ENCODE results near the gene UBL4B. TPM values are rescaled to one million over a fixed set of nuclear protein-coding genes. Genes with fewer than 3 reads are reported as not detected.

The UBL4B gene
- total RNA-seq, 2 experiments from 2014 or later = not detected

- BruUV-seq (replicated peaks) = no TSS peak
- no peak for DNase-seq (ENCODE audit: low spot score)
- POLR2A ChIA-PET = no interaction called here
Measured at GRCh38 chr1:110069404-110070281, 42.6 kb upstream of the UBL4B start.

GRCh38 chr1:110070282-110070669 is 42.0 kb upstream of the UBL4B start:
- H3K4me2 ChIP-seq (ENCODE audit: low read length) = no peak overlapping the region
- TF ChIP-seq CTCF (conservative IDR thresholded peaks at IDR 0.05; ENCODE audit: low read length) (no peak), EZH2phosphoT487 (IDR thresholded peaks at IDR 0.05; ENCODE audit: borderline replicate concordance, low read depth, low read length) (no peak)
- no peak overlapping the region for H2AFZ ChIP-seq (ENCODE audit: low read length)
- BruUV-seq (replicated peaks) = no TSS peak
- no peaks in the 10 kb centered on the region for H4K20me1 ChIP-seq (ENCODE audit: insufficient read depth, low read length)
- H3K9me3 ChIP-seq (ENCODE audit: low read length) = no peaks in the 10 kb centered on the region
- POLR2A ChIA-PET = no interaction called here
- CTCF ChIA-PET (ENCODE audit: unreplicated experiment) = no interaction called here
- no peaks in the 10 kb centered on the region for H3K36me3 ChIP-seq (ENCODE audit: insufficient read depth, low read length)
- H3K4me1 ChIP-seq (ENCODE audit: insufficient read depth, low read length, poor library complexity, severe bottlenecking) = no peaks in the 10 kb centered on the region
- H3K4me3 ChIP-seq (ENCODE audit: low read depth, low read length, poor library complexity, severe bottlenecking) = no peak overlapping the region
- DNase-seq (ENCODE audit: low spot score) = no peak
- H3K9me2 ChIP-seq (ENCODE audit: insufficient read depth, low read length) = no peaks in the 10 kb centered on the region
- no peak overlapping the region for H3K27ac ChIP-seq (ENCODE audit: low read depth, low read length, poor library complexity, severe bottlenecking)
- intact Hi-C loops (cut with micrococcal nuclease; ENCODE audit: unreplicated experiment) = no loop called here
- no peaks in the 10 kb centered on the region for H3K79me2 ChIP-seq (ENCODE audit: insufficient read depth, low read depth, low read length)

More at GRCh38 chr1:110069404-110070281, 42.6 kb upstream of the UBL4B start:
- Histone ChIP-seq H4K20me1 (ENCODE audit: insufficient read depth, low read length) (no peaks in the 10 kb centered on the region), H2AFZ (ENCODE audit: low read length) (no peak overlapping the region), H3K9me3 (ENCODE audit: low read length) (no peaks in the 10 kb centered on the region), H3K4me1 (ENCODE audit: insufficient read depth, low read length, poor library complexity, severe bottlenecking) (no peaks in the 10 kb centered on the region), H3K36me3 (ENCODE audit: insufficient read depth, low read length) (no peaks in the 10 kb centered on the region), H3K4me3 (ENCODE audit: low read depth, low read length, poor library complexity, severe bottlenecking) (no peak overlapping the region), H3K79me2 (ENCODE audit: insufficient read depth, low read depth, low read length) (no peaks in the 10 kb centered on the region), H3K27ac (ENCODE audit: low read depth, low read length, poor library complexity, severe bottlenecking) (no peak overlapping the region), H3K4me2 (ENCODE audit: low read length) (no peak overlapping the region), H3K9me2 (ENCODE audit: insufficient read depth, low read length) (no peaks in the 10 kb centered on the region)
- no peak for TF ChIP-seq CTCF (conservative IDR thresholded peaks at IDR 0.05; ENCODE audit: low read length)
- no peak for TF ChIP-seq EZH2phosphoT487 (IDR thresholded peaks at IDR 0.05; ENCODE audit: borderline replicate concordance, low read depth, low read length)
- CTCF ChIA-PET (ENCODE audit: unreplicated experiment) = no interaction called here
- intact Hi-C loops (cut with micrococcal nuclease; ENCODE audit: unreplicated experiment) = no loop called here

GRCh38 chr1:110070671-110071242 is 41.5 kb upstream of the UBL4B start, which contains the start of gene ALX3:
Gene ALX3 (minus strand): TSS chr1:110070672. CDS start chr1:110070612, 60 bp downstream.
- TF ChIP-seq CTCF (conservative IDR thresholded peaks at IDR 0.05; ENCODE audit: low read length) (no peak), EZH2phosphoT487 (IDR thresholded peaks at IDR 0.05; ENCODE audit: borderline replicate concordance, low read depth, low read length) (no peak)
- no peak within 1 kb of the TSS for H3K4me3 ChIP-seq (ENCODE audit: low read depth, low read length, poor library complexity, severe bottlenecking)
- H3K36me3 ChIP-seq (ENCODE audit: insufficient read depth, low read length) = no peaks in the 10 kb centered on the region
- POLR2A ChIA-PET = no interaction called here
- H3K79me2 ChIP-seq (ENCODE audit: insufficient read depth, low read depth, low read length) = no peaks in the 10 kb centered on the region
- H4K20me1 ChIP-seq (ENCODE audit: insufficient read depth, low read length) = no peaks in the 10 kb centered on the region
- H3K4me2 ChIP-seq (ENCODE audit: low read length) = no peak within 1 kb of the TSS
- intact Hi-C loops (cut with micrococcal nuclease; ENCODE audit: unreplicated experiment) = no loop called here
- no peak within 1 kb of the TSS for H3K27ac ChIP-seq (ENCODE audit: low read depth, low read length, poor library complexity, severe bottlenecking)
- DNase-seq (ENCODE audit: low spot score) = no peak
- CTCF ChIA-PET (ENCODE audit: unreplicated experiment) = interaction anchor here (0.9 kb wide), 1 partner anchor 17 kb away, joined by 3 read pairs; no protein-coding TSS in a partner anchor
- BruUV-seq (replicated peaks) = no TSS peak
- no peaks in the 10 kb centered on the region for H3K9me3 ChIP-seq (ENCODE audit: low read length)
- no peak within 1 kb of the TSS for H2AFZ ChIP-seq (ENCODE audit: low read length)
- H3K4me1 ChIP-seq (ENCODE audit: insufficient read depth, low read length, poor library complexity, severe bottlenecking) = no peaks in the 10 kb centered on the region
- H3K9me2 ChIP-seq (ENCODE audit: insufficient read depth, low read length) = no peaks in the 10 kb centered on the region

All from OCI-LY7 (cell line).